ENCODE measurements around the gene IDH2. TPM values are rescaled to one million over a fixed set of nuclear protein-coding genes. Genes with fewer than 3 reads are reported as not detected.

The IDH2 gene
- total RNA-seq, 1 experiment from 2014 or later, result 53.3 TPM

DNA sequence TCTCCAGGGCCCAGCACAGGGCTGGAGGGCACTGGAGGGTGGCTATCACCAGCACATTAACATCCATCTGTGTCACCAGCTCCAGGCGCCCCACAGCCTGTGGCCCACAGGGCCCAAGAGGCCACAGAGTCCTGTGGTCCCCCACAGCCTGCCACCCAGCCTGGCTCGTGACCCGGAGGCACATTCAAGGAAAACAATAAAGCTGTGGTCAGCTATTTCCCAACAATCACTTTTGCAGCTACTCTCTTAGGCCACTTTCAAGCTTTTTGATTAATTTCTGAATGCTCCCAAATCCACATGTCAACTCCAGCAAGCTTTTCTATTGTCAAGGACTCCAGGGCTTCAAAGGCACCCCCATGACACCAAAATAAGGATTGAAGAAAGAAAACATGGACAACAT is 16.7 kb downstream of the IDH2 start (continued):
- TF ChIP-seq ELF4 (CRISPR knock-in tag; IDR thresholded peaks at IDR 0.05; ENCODE audit: low read depth) (no peak), NFATC4 (CRISPR knock-in tag; IDR thresholded peaks at IDR 0.05) (no peak), NFE2L1 (CRISPR knock-in tag; IDR thresholded peaks at IDR 0.05) (no peak), CREM (CRISPR knock-in tag; IDR thresholded peaks at IDR 0.05) (no peak)
- TF ChIP-seq, protein P1, sequence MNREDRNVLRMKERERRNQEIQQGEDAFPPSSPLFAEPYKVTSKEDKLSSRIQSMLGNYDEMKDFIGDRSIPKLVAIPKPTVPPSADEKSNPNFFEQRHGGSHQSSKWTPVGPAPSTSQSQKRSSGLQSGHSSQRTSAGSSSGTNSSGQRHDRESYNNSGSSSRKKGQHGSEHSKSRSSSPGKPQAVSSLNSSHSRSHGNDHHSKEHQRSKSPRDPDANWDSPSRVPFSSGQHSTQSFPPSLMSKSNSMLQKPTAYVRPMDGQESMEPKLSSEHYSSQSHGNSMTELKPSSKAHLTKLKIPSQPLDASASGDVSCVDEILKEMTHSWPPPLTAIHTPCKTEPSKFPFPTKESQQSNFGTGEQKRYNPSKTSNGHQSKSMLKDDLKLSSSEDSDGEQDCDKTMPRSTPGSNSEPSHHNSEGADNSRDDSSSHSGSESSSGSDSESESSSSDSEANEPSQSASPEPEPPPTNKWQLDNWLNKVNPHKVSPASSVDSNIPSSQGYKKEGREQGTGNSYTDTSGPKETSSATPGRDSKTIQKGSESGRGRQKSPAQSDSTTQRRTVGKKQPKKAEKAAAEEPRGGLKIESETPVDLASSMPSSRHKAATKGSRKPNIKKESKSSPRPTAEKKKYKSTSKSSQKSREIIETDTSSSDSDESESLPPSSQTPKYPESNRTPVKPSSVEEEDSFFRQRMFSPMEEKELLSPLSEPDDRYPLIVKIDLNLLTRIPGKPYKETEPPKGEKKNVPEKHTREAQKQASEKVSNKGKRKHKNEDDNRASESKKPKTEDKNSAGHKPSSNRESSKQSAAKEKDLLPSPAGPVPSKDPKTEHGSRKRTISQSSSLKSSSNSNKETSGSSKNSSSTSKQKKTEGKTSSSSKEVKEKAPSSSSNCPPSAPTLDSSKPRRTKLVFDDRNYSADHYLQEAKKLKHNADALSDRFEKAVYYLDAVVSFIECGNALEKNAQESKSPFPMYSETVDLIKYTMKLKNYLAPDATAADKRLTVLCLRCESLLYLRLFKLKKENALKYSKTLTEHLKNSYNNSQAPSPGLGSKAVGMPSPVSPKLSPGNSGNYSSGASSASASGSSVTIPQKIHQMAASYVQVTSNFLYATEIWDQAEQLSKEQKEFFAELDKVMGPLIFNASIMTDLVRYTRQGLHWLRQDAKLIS (CRISPR knock-in tag; IDR thresholded peaks at IDR 0.05; ENCODE audit: borderline replicate concordance), result no peak
- TF ChIP-seq, protein P2, sequence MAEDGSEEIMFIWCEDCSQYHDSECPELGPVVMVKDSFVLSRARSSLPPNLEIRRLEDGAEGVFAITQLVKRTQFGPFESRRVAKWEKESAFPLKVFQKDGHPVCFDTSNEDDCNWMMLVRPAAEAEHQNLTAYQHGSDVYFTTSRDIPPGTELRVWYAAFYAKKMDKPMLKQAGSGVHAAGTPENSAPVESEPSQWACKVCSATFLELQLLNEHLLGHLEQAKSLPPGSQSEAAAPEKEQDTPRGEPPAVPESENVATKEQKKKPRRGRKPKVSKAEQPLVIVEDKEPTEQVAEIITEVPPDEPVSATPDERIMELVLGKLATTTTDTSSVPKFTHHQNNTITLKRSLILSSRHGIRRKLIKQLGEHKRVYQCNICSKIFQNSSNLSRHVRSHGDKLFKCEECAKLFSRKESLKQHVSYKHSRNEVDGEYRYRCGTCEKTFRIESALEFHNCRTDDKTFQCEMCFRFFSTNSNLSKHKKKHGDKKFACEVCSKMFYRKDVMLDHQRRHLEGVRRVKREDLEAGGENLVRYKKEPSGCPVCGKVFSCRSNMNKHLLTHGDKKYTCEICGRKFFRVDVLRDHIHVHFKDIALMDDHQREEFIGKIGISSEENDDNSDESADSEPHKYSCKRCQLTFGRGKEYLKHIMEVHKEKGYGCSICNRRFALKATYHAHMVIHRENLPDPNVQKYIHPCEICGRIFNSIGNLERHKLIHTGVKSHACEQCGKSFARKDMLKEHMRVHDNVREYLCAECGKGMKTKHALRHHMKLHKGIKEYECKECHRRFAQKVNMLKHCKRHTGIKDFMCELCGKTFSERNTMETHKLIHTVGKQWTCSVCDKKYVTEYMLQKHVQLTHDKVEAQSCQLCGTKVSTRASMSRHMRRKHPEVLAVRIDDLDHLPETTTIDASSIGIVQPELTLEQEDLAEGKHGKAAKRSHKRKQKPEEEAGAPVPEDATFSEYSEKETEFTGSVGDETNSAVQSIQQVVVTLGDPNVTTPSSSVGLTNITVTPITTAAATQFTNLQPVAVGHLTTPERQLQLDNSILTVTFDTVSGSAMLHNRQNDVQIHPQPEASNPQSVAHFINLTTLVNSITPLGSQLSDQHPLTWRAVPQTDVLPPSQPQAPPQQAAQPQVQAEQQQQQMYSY (CRISPR knock-in tag; IDR thresholded peaks at IDR 0.05), result no peak
- TF ChIP-seq, protein P3, sequence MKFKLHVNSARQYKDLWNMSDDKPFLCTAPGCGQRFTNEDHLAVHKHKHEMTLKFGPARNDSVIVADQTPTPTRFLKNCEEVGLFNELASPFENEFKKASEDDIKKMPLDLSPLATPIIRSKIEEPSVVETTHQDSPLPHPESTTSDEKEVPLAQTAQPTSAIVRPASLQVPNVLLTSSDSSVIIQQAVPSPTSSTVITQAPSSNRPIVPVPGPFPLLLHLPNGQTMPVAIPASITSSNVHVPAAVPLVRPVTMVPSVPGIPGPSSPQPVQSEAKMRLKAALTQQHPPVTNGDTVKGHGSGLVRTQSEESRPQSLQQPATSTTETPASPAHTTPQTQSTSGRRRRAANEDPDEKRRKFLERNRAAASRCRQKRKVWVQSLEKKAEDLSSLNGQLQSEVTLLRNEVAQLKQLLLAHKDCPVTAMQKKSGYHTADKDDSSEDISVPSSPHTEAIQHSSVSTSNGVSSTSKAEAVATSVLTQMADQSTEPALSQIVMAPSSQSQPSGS (CRISPR knock-in tag; IDR thresholded peaks at IDR 0.05; ENCODE audit: borderline replicate concordance, low read depth), result no peak
- TF ChIP-seq, protein P4, sequence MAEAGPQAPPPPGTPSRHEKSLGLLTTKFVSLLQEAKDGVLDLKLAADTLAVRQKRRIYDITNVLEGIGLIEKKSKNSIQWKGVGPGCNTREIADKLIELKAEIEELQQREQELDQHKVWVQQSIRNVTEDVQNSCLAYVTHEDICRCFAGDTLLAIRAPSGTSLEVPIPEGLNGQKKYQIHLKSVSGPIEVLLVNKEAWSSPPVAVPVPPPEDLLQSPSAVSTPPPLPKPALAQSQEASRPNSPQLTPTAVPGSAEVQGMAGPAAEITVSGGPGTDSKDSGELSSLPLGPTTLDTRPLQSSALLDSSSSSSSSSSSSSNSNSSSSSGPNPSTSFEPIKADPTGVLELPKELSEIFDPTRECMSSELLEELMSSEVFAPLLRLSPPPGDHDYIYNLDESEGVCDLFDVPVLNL (CRISPR knock-in tag; IDR thresholded peaks at IDR 0.05; ENCODE audit: borderline replicate concordance, low read depth), result no peak
- TF ChIP-seq, protein P5, sequence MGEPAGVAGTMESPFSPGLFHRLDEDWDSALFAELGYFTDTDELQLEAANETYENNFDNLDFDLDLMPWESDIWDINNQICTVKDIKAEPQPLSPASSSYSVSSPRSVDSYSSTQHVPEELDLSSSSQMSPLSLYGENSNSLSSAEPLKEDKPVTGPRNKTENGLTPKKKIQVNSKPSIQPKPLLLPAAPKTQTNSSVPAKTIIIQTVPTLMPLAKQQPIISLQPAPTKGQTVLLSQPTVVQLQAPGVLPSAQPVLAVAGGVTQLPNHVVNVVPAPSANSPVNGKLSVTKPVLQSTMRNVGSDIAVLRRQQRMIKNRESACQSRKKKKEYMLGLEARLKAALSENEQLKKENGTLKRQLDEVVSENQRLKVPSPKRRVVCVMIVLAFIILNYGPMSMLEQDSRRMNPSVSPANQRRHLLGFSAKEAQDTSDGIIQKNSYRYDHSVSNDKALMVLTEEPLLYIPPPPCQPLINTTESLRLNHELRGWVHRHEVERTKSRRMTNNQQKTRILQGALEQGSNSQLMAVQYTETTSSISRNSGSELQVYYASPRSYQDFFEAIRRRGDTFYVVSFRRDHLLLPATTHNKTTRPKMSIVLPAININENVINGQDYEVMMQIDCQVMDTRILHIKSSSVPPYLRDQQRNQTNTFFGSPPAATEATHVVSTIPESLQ (CRISPR knock-in tag; IDR thresholded peaks at IDR 0.05), result no peak

DNA sequence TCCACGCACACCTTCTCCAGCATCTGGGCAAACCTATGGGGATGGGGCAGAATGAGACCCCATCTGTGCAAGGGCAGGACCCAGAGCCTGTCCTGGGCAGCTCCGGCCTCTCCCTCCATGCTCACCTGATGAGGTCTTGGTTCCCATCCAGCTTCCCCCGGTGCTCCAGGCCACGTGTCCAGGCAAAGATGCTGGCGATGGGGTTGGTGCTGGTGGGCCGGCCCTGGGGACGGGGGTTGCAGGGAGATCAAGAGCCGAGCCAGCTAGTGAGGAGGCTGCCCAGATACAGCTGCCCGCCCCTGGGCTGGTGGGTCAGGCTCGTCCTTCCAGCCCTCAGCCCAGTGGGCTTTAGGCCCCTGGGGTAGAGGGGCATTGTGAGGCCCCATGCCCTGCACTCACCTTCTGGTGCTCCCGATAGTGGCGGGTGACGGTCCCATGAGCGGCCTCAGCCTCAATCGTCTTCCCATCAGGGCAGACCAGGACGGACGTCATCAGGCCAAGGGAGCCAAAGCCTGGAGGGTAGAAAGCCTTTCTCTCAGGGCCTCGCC is 17.3 kb downstream of the IDH2 start:
- Mint-ChIP-seq H3K9me3 (no peaks in the 10 kb centered on the region), H3K36me3 (peaks cover 19% of the 10 kb centered on the region), H3K27ac (no peak overlapping the region), H3K4me3 (no peak overlapping the region), H3K4me1 (peaks cover 5% of the 10 kb centered on the region; the same call in 1 of the 2 replicates), H3K27me3 (ENCODE audit: low read depth) (no peaks in the 10 kb centered on the region)
- DNase-seq (ENCODE audit: low spot score), result no peak
- ChIA-PET POLR2A (interaction anchor here (1.5 kb wide), 1 partner anchor 17 kb away, joined by 3 read pairs; the partner anchor contains the start of gene IDH2), CTCF (interaction anchor here (1.0 to 4.8 kb wide), 3 partner anchors 37 to 187 kb away, joined by 3 to 36 read pairs (median 15); no protein-coding TSS in a partner anchor)
- TF ChIP-seq JAZF1 (CRISPR knock-in tag; IDR thresholded peaks at IDR 0.05) (no peak), CREB1 (CRISPR knock-in tag; IDR thresholded peaks at IDR 0.05) (no peak), NR1H2 (CRISPR knock-in tag; IDR thresholded peaks at IDR 0.05) (no peak), ATF1 (CRISPR knock-in tag; IDR thresholded peaks at IDR 0.05) (no peak), RORB (CRISPR knock-in tag; IDR thresholded peaks at IDR 0.05) (no peak), TCF7 (CRISPR knock-in tag; IDR thresholded peaks at IDR 0.05; ENCODE audit: low read depth) (no peak), IRF2 (CRISPR knock-in tag; IDR thresholded peaks at IDR 0.05; ENCODE audit: borderline replicate concordance, low read depth) (no peak), NFATC4 (CRISPR knock-in tag; IDR thresholded peaks at IDR 0.05) (no peak), NR3C1 (CRISPR knock-in tag; conservative IDR thresholded peaks at IDR 0.05; ENCODE audit: low read depth) (no peak), TEAD1 (CRISPR knock-in tag; IDR thresholded peaks at IDR 0.05) (no peak)
- ATAC-seq, result no peak
